Activated T-helper 1 cell treated with Interleukin-2 at 50 U/mL for 16 hours (primary cell): ENCODE data around the gene TANC1.

ENCODE experiments used
- DNase-seq: peaks from one replicate; pipeline ENCODE4 v3.0.0-alpha.2; 2020; ENCODE audit warnings: low read depth

The TANC1 gene

GRCh38 chr2:158994920-158995676 is 26.7 kb downstream of the TANC1 start:
- no peak for DNase-seq

GRCh38 chr2:158995677-158996049 is 27.2 kb downstream of the TANC1 start:
- DNase-seq, result no peak

- no peak for DNase-seq
Observed at GRCh38 chr2:158996378-158996993, 28.0 kb downstream of the TANC1 start.

- DNase-seq, result no peak
Observed at GRCh38 chr2:158997037-158997790, 28.8 kb downstream of the TANC1 start.

GRCh38 chr2:158998551-158999248 is 30.3 kb downstream of the TANC1 start:
- no peak for DNase-seq

- no peak for DNase-seq
Observed at GRCh38 chr2:158999458-158999857, 31.0 kb downstream of the TANC1 start.

GRCh38 chr2:159000072-159000471 is 31.6 kb downstream of the TANC1 start:
- no peak for DNase-seq

- no peak for DNase-seq
Observed at GRCh38 chr2:159002462-159003111, 34.1 kb downstream of the TANC1 start.

GRCh38 chr2:159003555-159003954 is 35.1 kb downstream of the TANC1 start:
- no peak for DNase-seq

GRCh38 chr2:159004849-159005248 is 36.4 kb downstream of the TANC1 start:
- DNase-seq, result no peak

GRCh38 chr2:159009940-159010339 is 41.5 kb downstream of the TANC1 start:
- no peak for DNase-seq

- no peak for DNase-seq
Observed at GRCh38 chr2:159010340-159010739, 41.9 kb downstream of the TANC1 start.

GRCh38 chr2:159010963-159011362 is 42.5 kb downstream of the TANC1 start:
- no peak for DNase-seq

- DNase-seq, result no peak
Observed at GRCh38 chr2:159012142-159012541, 43.7 kb downstream of the TANC1 start.

- DNase-seq, result no peak
Observed at GRCh38 chr2:159013103-159013502, 44.7 kb downstream of the TANC1 start.

GRCh38 chr2:159015174-159015573 is 46.7 kb downstream of the TANC1 start:
- DNase-seq, result no peak

GRCh38 chr2:159015823-159016222 is 47.4 kb downstream of the TANC1 start:
- no peak for DNase-seq

- no peak for DNase-seq
Observed at GRCh38 chr2:159017837-159018236, 49.4 kb downstream of the TANC1 start.

- no peak for DNase-seq
Observed at GRCh38 chr2:159019021-159019420, 50.6 kb downstream of the TANC1 start.

- DNase-seq, result no peak
Observed at GRCh38 chr2:159022019-159022418, 53.6 kb downstream of the TANC1 start.

- DNase-seq, result no peak
Observed at GRCh38 chr2:159026170-159026569, 57.7 kb downstream of the TANC1 start.

GRCh38 chr2:159028776-159029175 is 60.3 kb downstream of the TANC1 start:
- DNase-seq, result no peak
